Prostate gland (tissue), 2 donors: Measurements from ENCODE around the gene KCNAB1.

Experiments
- POLR2A ChIP-seq: fragments of 450-650 bp; IDR thresholded peaks from one replicate; pipeline ENCODE4 v1.6.1; 2016; ENCODE audit warnings: antibody characterized with exemption, mild to moderate bottlenecking
- TF ChIP-seq, protein P1 (sequence below), 4 experiments: fragments of 200-600 bp in 2 of 4; fragments of 450-650 bp in 2 of 4; sonication (generic) in 2 of 4; IDR thresholded peaks; 1 replicate in 3 of 4; 2 replicates in 1 of 4; pipeline ENCODE4 v1.5.1; 2016 to 2019; ENCODE audit warnings: antibody characterized with exemption in 4 of 4, mild to moderate bottlenecking in 2 of 4, moderate library complexity in 2 of 4

DNA sequence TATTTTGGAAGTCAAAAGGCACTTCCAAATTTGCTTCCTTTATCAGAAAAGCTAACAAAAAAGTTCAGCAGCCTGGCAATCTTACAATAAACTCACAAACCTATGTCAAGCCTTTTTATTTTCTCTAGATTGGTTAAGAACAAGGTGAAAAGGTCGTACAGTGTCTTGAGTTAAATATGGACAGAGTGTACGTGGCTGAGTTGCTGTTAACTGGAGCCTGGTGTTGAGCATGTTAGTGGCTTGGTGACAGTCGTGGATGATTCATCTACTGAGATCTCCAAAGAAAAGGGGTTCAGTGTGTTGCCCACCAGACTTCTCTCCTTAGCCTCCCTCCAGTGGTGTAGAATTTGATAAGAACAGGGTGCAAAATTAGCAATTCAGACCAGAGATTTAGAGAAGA lies 344.8 kb downstream of the KCNAB1 start:
- TF ChIP-seq, protein P1, sequence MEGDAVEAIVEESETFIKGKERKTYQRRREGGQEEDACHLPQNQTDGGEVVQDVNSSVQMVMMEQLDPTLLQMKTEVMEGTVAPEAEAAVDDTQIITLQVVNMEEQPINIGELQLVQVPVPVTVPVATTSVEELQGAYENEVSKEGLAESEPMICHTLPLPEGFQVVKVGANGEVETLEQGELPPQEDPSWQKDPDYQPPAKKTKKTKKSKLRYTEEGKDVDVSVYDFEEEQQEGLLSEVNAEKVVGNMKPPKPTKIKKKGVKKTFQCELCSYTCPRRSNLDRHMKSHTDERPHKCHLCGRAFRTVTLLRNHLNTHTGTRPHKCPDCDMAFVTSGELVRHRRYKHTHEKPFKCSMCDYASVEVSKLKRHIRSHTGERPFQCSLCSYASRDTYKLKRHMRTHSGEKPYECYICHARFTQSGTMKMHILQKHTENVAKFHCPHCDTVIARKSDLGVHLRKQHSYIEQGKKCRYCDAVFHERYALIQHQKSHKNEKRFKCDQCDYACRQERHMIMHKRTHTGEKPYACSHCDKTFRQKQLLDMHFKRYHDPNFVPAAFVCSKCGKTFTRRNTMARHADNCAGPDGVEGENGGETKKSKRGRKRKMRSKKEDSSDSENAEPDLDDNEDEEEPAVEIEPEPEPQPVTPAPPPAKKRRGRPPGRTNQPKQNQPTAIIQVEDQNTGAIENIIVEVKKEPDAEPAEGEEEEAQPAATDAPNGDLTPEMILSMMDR (IDR thresholded peaks at IDR 0.05): no peak
- no peak for TF ChIP-seq POLR2A
